Calu3 (cell line): Measurements from ENCODE around the gene HELZ. TPM values are rescaled to one million over a fixed set of nuclear protein-coding genes. Genes with fewer than 3 reads are reported as not detected.

Source experiments
- BruUV-seq: library from RNA; stranded (reverse); fragments of 400-500 nt; replicated peaks from 2 replicates; lab custom pipeline; 2021; lab: Mats Ljungman, UMichigan
- CTCF ChIA-PET: fragments of 300-600 bp; sonication (Branson Sonifier 250); formaldehyde crosslinking; loops from one replicate; lab custom pipeline; 2022; ENCODE audit warnings: antibody characterized with exemption; lab: Charles Lee
- DNase-seq: peaks from one replicate; pipeline ENCODE4 v3.0.0; 2022
- H3K27ac Mint-ChIP-seq: one replicate; pipeline ENCODE4 v1.8.0; 2022; ENCODE audit warnings: mixed read lengths; ENCODE audit not compliant: unreplicated experiment
- H3K27me3 Mint-ChIP-seq: one replicate; pipeline ENCODE4 v1.8.0; 2022; ENCODE audit warnings: mixed read lengths; ENCODE audit not compliant: unreplicated experiment
- H3K36me3 Mint-ChIP-seq: one replicate; pipeline ENCODE4 v1.8.0; 2022; ENCODE audit warnings: mild to moderate bottlenecking, moderate library complexity, mixed read lengths; ENCODE audit not compliant: insufficient read depth, unreplicated experiment
- H3K4me1 Mint-ChIP-seq: one replicate; pipeline ENCODE4 v1.8.0; 2022; ENCODE audit warnings: mild to moderate bottlenecking, low read depth, mixed read lengths; ENCODE audit not compliant: unreplicated experiment
- H3K4me3 Mint-ChIP-seq: one replicate; pipeline ENCODE4 v1.8.0; 2022; ENCODE audit warnings: mild to moderate bottlenecking, low read depth, moderate library complexity, mixed read lengths; ENCODE audit not compliant: unreplicated experiment
- H3K9me3 Mint-ChIP-seq: one replicate; pipeline ENCODE4 v1.8.0; 2022; ENCODE audit warnings: low read depth, mixed read lengths; ENCODE audit not compliant: unreplicated experiment
- CTCF ChIP-seq: fragments of 200-600 bp; IDR thresholded peaks from one replicate; pipeline ENCODE4 v1.8.0; 2022; ENCODE audit warnings: antibody characterized with exemption; ENCODE audit not compliant: unreplicated experiment
- intact Hi-C: fragments of 100-400 bp; cut with micrococcal nuclease; formaldehyde crosslinking; loops from one replicate; pipeline ENCODE4 v1.10.0; 2022; ENCODE audit not compliant: unreplicated experiment
- total RNA-seq: library from RNA; stranded (reverse); gene quantifications from 2 replicates; pipeline ENCODE4 v1.2.3, GENCODE V29; 2022

The HELZ gene
- total RNA-seq, 1 experiment from 2014 or later = 60.8 TPM

- no peak for TF ChIP-seq CTCF
- H3K27me3 Mint-ChIP-seq = no peaks in the 10 kb centered on the region
- no peaks in the 10 kb centered on the region for H3K9me3 Mint-ChIP-seq
- intact Hi-C loops = no loop called here
- H3K36me3 Mint-ChIP-seq = no peaks in the 10 kb centered on the region
- H3K27ac Mint-ChIP-seq = no peak overlapping the region
- H3K4me3 Mint-ChIP-seq = no peak overlapping the region
- BruUV-seq = no TSS peak
- DNase-seq = no peak
- CTCF ChIA-PET = interaction anchor here (0.7 kb wide), 2 partner anchors 10 to 315 kb away, joined by 3 to 4 read pairs; no protein-coding TSS in a partner anchor
- H3K4me1 Mint-ChIP-seq = no peaks in the 10 kb centered on the region
These were observed 223.8 kb downstream of the HELZ start for GRCh38 chr17:67021196-67021595.

Other genes with a start within 250 kb of the HELZ start
- gene CACNG1, start 200.6 kb downstream of the HELZ start, total RNA-seq = not detected in 2 replicates
- gene PSMD12, start 121.4 kb upstream of the HELZ start, total RNA-seq = 77.4 and 79.2 TPM in 2 replicates
- 6.9 and 11.4 TPM in 2 replicates for gene PITPNC1, start 132.1 kb upstream of the HELZ start, total RNA-seq